Duodenal mucosa (tissue), 2 donors: Measurements from ENCODE around the gene CDK5R1.
"Not testable (repeated sequence)": the region's sequence is repeated elsewhere in the genome, so short reads cannot be mapped to it uniquely, and the experiment has no call there.

Source experiments
- H3K27ac ChIP-seq: one replicate; pipeline ENCODE4 v1.7.0; 2013; ENCODE audit warnings: low read depth, low read length
- H3K27me3 ChIP-seq, 2 donors: one replicate each; pipeline ENCODE4 v1.7.0; 2013; ENCODE audit warnings: low read length in 2 of 2, control low read depth in 1 of 2; ENCODE audit not compliant: insufficient read depth in 2 of 2, control insufficient read depth in 1 of 2
- H3K36me3 ChIP-seq, 2 donors: one replicate each; pipeline ENCODE4 v1.7.0; 2013; ENCODE audit warnings: low read length in 2 of 2, control low read depth in 1 of 2; ENCODE audit not compliant: insufficient read depth in 2 of 2, control insufficient read depth in 1 of 2
- H3K4me1 ChIP-seq, 2 donors: one replicate each; pipeline ENCODE4 v1.7.0; 2013; ENCODE audit warnings: low read length in 2 of 2, control low read depth in 1 of 2; ENCODE audit not compliant: insufficient read depth in 2 of 2, control insufficient read depth in 1 of 2
- H3K4me3 ChIP-seq, 2 donors: one replicate each; pipeline ENCODE4 v1.7.0; 2013; ENCODE audit warnings: low read length in 2 of 2, low read depth in 1 of 2
- H3K9ac ChIP-seq, 2 donors: one replicate each; pipeline ENCODE4 v1.7.0; 2013; ENCODE audit warnings: low read length in 2 of 2, low read depth in 1 of 2
- H3K9me3 ChIP-seq, 2 donors: one replicate each; pipeline ENCODE4 v1.7.0; 2013; ENCODE audit warnings: low read length in 2 of 2, control low read depth in 1 of 2; ENCODE audit not compliant: control insufficient read depth in 1 of 2

Gene CDK5R1

DNA sequence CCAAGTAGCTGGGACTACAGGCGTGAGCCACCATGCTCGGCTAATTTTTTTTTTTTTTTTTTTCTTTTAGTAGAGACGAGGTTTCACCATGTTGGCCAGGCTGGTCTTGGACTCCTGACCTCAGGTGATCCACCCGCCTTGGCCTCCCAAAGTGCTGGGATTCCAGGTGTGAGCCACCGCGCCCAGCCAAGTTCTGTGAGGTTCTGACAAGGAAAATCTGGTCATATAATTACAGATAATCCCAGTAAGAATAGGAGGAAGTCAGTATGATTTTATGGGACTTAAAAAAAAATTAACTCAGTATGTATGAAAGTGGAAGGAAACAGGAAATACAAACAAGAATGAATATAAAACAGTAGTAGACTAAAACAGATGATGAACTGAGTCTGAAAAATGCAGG, 36.4 kb upstream of the CDK5R1 start:
- not testable (repeated sequence) for H3K4me3 ChIP-seq, H3K27me3 ChIP-seq, H3K27ac ChIP-seq, H3K9me3 ChIP-seq, H3K9ac ChIP-seq
- Histone ChIP-seq H3K4me1 (peaks cover 21 to 22% of the 10 kb centered on the region in 2 donors), H3K36me3 (peaks cover 24 to 51% of the 10 kb centered on the region in 2 donors)

DNA sequence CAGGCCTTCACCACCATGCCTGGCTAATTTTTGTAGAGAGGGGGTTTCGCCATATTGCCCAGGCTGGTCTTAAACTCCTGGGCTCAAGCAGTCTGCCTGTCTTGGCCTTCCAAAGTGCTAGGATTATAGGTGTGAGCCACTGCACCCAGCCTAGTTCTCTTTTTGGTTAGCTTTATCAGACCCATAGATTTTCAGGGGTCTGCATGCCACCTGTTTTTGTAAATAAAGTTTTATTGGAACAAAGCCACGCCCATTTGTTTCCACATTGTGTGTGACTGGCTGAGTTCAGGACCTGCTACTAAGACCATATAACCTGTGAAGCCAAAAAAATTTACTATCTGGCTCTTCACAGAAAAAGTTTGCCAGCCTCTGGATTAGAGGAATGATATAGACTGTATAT, 34.9 kb upstream of the CDK5R1 start:
- no peaks in the 10 kb centered on the region for H3K9me3 ChIP-seq
- H3K4me3 ChIP-seq, result no peak overlapping the region
- H3K9ac ChIP-seq, result no peak overlapping the region
- H3K27ac ChIP-seq, result no peak overlapping the region
- peaks cover 26 to 59% of the 10 kb centered on the region in 2 donors for H3K36me3 ChIP-seq
- H3K4me1 ChIP-seq, result peaks cover 7 to 8% of the 10 kb centered on the region in 2 donors
- no peaks in the 10 kb centered on the region for H3K27me3 ChIP-seq

- Histone ChIP-seq H3K27me3 (no peaks in the 10 kb centered on the region), H3K9me3 (no peaks in the 10 kb centered on the region), H3K36me3 (peaks cover 26 to 63% of the 10 kb centered on the region in 2 donors)
Observed at GRCh38 chr17:32452281-32452680, 34.5 kb upstream of the CDK5R1 start.

DNA sequence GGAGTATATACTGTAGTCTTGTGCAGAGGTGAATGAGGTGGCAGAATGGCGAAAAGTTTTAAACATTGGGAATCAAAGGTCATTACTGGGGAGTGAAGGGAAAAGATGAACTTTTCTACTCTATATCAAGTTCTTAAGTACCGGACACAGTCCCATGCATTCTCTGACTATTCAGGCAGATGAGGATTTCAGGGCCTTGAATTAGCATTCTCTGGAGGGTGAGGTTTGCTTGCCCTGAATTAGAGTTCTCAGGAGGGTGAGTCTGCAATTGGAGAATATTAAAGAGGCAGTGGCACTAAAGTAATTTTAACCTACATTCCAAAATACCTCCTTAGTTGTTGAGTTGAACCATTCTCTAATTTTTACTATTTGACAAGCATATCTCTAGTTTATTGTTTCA, 33.4 kb upstream of the CDK5R1 start:
- no peaks in the 10 kb centered on the region for H3K9me3 ChIP-seq
- H3K4me1 ChIP-seq, result no peaks in the 10 kb centered on the region
- H3K9ac ChIP-seq, result no peak overlapping the region
- H3K27ac ChIP-seq, result no peak overlapping the region
- H3K36me3 ChIP-seq, result peaks cover 30 to 63% of the 10 kb centered on the region in 2 donors
- no peaks in the 10 kb centered on the region for H3K27me3 ChIP-seq
- H3K4me3 ChIP-seq, result no peak overlapping the region

More at GRCh38 chr17:32452281-32452680, 34.5 kb upstream of the CDK5R1 start:
- H3K9ac ChIP-seq, result no peak overlapping the region
- H3K27ac ChIP-seq, result no peak overlapping the region
- H3K4me1 ChIP-seq, result peaks cover 3% of the 10 kb centered on the region in 2 donors
- H3K4me3 ChIP-seq, result no peak overlapping the region

- peaks cover 30 to 68% of the 10 kb centered on the region in 2 donors for H3K36me3 ChIP-seq
- no peak overlapping the region for H3K4me3 ChIP-seq
- H3K9me3 ChIP-seq, result no peaks in the 10 kb centered on the region
- H3K27ac ChIP-seq, result no peak overlapping the region
- no peaks in the 10 kb centered on the region for H3K4me1 ChIP-seq
- H3K27me3 ChIP-seq, result no peaks in the 10 kb centered on the region
- no peak overlapping the region for H3K9ac ChIP-seq
Observed at GRCh38 chr17:32458371-32458770, 28.4 kb upstream of the CDK5R1 start.

- Histone ChIP-seq H3K36me3 (peaks cover 27 to 66% of the 10 kb centered on the region in 2 donors), H3K4me1 (peaks cover 0 to 10% of the 10 kb centered on the region in 2 donors), H3K9me3 (no peaks in the 10 kb centered on the region), H3K4me3 (no peak overlapping the region), H3K27ac (no peak overlapping the region), H3K9ac (no peak overlapping the region), H3K27me3 (no peaks in the 10 kb centered on the region)
Observed at GRCh38 chr17:32460054-32460453, 26.7 kb upstream of the CDK5R1 start.

DNA sequence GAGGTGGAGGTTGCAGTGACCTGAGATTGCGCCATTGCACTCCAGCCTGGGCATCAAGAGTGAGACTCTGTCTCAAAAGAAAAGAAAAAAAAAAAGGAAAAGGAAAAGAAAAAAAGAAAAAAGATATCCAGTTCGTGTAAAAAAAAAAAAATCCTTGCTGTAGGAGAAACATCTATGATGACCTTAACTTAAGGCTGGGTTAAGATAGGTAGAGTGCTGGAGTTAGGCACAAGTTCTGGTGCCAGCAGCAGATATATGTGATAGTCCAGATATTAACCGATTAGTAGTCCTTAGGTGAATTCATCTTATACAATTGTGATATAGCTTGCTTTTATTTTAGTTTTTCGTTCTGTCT, 25.3 kb upstream of the CDK5R1 start:
- H3K4me3 ChIP-seq, result no peak overlapping the region
- H3K9me3 ChIP-seq, result no peaks in the 10 kb centered on the region
- H3K27me3 ChIP-seq, result no peaks in the 10 kb centered on the region
- peaks cover 25 to 67% of the 10 kb centered on the region in 2 donors for H3K36me3 ChIP-seq
- peaks cover 0 to 10% of the 10 kb centered on the region in 2 donors for H3K4me1 ChIP-seq
- no peak overlapping the region for H3K27ac ChIP-seq
- H3K9ac ChIP-seq, result no peak overlapping the region

DNA sequence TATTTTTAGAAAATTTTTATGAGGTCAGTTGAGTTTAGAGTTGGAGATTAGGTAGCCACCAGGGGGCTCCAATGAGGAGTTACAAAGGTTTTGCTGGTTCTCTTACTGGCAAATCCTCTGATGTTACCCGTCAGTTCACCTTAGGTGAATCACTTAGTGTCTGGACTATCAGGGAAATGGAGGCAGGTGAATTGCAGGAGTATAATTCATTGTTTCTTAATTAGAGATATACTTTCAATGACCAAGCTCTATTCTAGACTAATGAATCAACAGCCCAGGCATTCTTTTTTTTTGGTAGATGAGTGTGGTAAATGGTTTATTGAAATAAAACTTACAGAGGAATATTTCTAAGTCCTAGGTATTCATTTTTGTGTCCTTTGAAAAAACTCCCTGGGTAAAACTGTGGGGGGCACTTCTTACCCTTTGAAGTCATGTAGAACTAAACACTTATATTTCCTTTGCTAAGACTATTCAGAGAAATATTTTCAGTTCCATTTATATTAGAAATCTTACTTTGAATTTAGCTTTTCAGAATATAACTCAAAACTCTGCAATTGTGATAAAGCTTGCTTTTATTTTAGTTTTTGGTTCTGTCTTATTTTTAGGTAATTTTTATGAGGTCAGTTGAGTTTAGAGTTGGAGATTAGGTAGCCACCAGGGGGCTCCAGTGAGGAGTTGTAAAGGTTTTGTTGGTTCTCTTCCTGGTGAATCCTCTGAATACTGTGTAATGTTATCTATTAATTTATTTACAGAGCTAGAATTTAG, 24.8 kb upstream of the CDK5R1 start:
- no peak overlapping the region for H3K9ac ChIP-seq
- no peaks in the 10 kb centered on the region for H3K9me3 ChIP-seq
- H3K36me3 ChIP-seq, result peaks cover 25 to 66% of the 10 kb centered on the region in 2 donors
- peaks cover 0 to 10% of the 10 kb centered on the region in 2 donors for H3K4me1 ChIP-seq
- H3K27ac ChIP-seq, result no peak overlapping the region
- no peaks in the 10 kb centered on the region for H3K27me3 ChIP-seq
- no peak overlapping the region for H3K4me3 ChIP-seq

DNA sequence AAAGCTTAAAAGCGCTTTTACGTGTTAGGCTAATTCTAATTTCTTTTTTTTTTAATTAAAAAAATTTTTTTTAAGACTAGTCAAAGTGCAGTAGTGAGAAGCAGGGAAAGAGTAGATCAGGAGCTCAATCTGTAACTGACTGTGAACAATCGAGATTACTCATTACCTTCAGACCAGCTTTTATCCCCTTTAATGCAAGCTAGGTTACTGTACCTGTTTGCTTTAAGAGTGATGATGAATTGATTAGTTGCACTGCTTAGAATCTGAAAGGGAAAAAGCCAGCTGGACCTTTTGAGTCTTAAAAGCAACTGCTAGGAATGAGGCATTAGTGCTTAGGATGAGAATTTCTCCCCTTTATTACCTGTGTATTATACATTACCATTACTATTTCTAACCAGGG, 23.5 kb upstream of the CDK5R1 start:
- no peaks in the 10 kb centered on the region for H3K27me3 ChIP-seq
- H3K36me3 ChIP-seq, result peaks cover 30 to 66% of the 10 kb centered on the region in 2 donors
- H3K4me3 ChIP-seq, result no peak overlapping the region
- peaks cover 0 to 10% of the 10 kb centered on the region in 2 donors for H3K4me1 ChIP-seq
- H3K9ac ChIP-seq, result no peak overlapping the region
- H3K9me3 ChIP-seq, result no peaks in the 10 kb centered on the region
- no peak overlapping the region for H3K27ac ChIP-seq

GRCh38 chr17:32464374-32464773, 22.4 kb upstream of the CDK5R1 start:
- H3K4me3 ChIP-seq, result no peak overlapping the region
- peaks cover 31 to 68% of the 10 kb centered on the region in 2 donors for H3K36me3 ChIP-seq
- no peak overlapping the region for H3K9ac ChIP-seq
- H3K27ac ChIP-seq, result no peak overlapping the region
- peaks cover 0 to 10% of the 10 kb centered on the region in 2 donors for H3K4me1 ChIP-seq
- no peaks in the 10 kb centered on the region for H3K9me3 ChIP-seq
- no peaks in the 10 kb centered on the region for H3K27me3 ChIP-seq
